ENCODE measurements around the gene LCN2.

- TF ChIP-seq EZH2 (IDR thresholded peaks at IDR 0.05; ENCODE audit: insufficient read depth, poor library complexity, severe bottlenecking): no peak
- TF ChIP-seq EZH2phosphoT487 (IDR thresholded peaks at IDR 0.05; ENCODE audit: insufficient read depth, low read depth): no peak
These were observed 16.9 kb downstream of the LCN2 start for GRCh38 chr9:128166169-128166568.

All from GM23248 (cell line).